DMS 273 treated with DMSO at 0.1 percent for 48 hours (cell line): ENCODE measurements around the gene CHTF18.
"Not testable (repeated sequence)": the region's sequence is repeated elsewhere in the genome, so short reads cannot be mapped to it uniquely, and the experiment has no call there.

ENCODE experiments used
- DNase-seq: peaks from one replicate; lab custom pipeline; 2025; lab: John Stamatoyannopoulos, UW

The CHTF18 gene

DNA sequence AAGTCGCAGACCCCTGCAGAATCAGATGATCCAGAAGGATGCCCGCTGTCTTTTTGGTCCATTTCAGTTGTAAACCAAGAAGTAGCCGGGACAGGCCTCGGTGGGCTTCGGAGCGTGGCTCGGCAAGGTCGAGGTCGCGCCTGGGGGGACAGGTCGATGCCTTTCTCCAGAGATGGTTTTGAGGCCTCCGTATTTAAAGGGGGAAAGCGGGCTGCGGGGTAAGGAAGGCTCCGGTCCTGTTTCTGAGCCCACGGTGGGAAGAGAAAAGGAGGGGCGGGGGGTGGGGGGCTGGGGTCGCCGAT is 19.6 kb downstream of the CHTF18 start:
- no peak for DNase-seq

DNA sequence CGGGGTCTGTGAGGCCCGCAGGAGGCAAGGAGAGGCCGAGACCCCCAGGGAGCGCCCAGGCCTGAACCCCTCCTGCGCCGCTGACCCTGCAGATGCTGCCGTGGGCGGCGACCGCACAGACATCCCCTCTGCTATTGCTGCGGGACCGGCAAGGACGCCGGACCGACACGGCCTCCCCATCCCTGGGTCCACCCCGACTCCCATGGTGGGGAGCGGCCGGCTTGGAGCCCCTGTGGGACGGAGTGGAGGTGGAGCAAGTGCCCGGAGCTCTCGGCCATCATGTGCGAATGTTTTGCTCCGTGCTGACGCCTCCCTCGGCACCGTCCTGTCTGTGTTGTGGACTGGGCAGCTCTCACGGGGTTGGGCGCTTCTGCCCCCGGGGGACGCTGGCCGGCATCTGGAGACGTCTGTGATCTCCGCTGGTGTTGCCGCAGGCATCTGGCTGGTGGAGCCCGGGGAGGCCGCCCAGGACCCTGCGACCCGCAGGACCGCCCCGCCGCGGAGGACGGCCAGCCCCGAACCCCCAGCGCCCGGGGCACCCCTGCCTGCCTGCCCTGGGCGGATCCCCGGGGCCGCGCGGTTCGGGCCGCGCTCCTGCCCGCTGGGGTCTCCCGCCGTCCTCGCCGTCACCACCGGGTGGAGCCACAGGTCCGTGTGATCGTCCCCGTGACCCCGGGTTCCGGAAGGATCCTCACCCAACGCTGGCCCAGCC is 24.9 kb downstream of the CHTF18 start:
- no peak for DNase-seq

DNA sequence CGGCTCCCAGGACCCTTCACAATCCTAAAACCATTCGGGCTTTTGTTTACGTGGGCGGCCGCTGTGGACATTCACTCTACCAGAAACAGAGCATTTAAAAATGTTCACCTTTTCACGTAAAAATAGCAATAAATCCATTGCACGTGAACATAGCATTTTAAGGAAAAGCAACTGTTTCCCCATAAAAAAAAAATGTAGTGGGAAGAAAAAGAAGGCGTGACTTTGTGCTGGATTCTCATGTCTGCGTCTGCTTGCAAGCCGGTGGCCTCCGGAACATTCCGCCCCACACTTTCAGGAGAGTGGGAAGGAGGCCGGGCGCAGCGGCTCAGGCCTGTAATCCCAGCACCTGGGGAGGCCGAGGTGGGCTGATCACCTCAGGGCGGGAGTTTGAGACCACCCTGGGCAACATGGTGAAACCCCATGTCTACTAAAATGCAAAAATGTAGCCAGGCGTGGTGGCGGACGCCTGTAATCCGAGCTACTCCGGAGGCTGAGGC is 25.5 kb downstream of the CHTF18 start:
- DNase-seq = no peak

DNA sequence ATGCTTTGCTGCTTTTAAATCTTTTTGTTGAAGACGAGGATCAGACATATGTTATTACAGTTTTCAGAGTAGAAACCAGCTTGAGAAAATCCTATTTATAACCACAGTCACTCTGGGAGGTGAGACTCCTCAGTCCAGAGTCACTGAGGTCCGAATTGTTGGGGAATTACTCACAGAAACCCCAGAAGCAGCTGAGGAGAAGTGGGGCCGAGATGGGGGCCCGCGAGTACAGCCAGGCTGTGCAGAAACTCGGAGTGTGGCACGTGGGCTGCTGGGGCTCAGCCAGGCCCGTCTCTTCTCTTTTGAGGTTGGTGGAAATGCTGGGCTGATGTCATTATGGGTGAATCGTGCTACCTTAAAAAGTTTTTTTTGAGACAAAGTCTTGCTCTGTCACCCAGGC is 26.6 kb downstream of the CHTF18 start:
- no peak for DNase-seq

DNA sequence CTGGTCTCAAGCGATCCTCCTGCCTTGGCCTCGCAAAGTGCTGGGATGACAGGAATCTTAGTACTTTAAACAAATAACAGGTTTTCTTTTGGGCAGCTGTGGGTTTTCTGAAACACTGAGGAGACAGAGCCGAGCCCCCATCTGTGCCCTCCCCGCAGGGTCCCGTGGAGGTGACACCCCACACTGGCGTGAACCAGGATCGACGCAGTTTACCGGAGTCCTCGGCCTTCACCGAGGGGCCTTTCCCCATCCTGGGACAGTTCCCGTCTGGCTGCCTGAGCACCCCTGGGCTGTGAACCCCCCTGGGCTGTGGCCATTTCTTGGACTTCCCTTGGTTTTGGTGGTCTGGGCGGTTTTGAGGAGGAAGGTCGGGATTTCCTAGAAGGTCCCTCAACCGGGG is 27.4 kb downstream of the CHTF18 start:
- no peak for DNase-seq

DNA sequence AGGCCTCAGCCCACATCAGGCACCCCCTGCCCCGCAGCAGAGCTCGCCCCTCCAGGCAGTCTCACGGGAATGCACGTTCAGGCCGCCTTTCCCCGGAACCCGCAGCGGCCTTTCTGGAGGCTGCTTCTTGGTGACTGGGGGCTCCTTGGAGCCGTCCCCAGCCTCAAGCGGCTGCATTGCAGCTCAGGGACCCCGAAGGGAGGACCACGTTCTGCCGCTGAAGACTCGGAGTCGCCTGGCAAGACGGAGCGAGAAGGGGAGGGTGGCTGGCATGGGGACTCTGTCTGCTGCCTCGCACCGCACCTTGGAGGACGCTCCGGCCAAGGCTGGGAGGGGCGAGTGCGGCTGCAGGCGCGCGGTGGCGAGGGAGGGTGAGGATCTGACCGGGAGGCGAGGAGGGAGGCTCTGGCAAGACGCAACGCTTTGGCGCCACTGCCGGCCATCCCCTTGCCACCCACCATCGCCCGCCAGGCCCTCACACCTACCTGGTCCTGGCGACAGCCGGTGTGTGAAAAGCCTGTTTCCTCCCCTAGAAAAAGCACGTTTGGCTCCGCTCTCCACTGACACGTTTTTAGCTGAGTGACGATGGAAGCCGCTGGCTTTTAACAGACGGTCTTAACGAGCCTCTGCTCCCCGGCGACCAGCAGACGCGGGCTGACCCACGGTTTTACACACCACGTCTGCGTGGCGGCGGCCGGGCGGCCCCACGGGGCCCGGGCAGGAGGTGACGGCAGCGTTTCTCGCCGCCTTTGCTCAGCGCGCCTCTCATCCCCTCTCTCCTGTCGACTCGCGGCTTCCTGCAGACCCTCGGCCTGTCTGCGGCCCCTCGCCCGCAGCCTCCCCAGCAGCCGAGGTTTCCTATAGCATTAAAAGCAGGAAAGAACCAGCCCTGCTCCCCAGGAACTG is 28.8 kb downstream of the CHTF18 start:
- DNase-seq = peak; percentile 14

DNA sequence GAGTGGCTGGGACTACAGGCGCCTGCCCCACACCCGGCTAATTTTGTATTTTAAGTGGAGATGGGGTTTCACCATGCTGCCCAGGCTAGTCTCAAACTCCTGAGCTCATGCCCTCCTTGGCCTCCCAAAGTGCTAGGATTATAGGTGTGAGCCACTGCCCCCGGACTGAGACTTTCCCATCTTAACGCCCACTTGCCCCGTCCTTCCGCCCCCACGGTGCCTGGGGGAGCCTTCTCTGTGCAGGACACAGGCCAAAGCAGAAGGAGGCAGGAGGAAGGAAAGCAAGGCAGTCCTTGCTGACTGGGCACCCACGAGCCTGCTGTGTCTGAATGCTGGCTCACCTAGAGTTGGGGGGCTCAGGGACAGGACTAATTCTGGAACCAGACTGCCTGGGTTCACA is 29.7 kb downstream of the CHTF18 start:
- no peak for DNase-seq

DNA sequence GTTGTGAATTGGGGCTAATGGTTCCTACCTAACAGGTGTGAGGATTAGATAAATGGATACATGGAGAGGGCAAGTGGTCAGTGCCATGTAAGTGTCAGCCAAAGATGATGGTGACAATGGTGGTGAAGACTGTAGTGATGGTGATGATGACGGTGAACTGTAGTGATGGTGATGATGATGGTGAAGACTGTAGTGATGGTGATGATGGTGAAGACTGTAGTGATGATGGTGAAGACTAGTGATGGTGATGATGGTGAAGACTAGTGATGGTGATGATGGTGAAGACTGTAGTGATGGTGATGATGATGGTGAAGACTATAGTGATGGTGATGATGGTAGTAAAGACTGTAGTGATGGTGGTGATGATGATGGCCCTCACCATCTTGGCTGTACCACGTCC is 30.2 kb downstream of the CHTF18 start:
- no peak for DNase-seq

DNA sequence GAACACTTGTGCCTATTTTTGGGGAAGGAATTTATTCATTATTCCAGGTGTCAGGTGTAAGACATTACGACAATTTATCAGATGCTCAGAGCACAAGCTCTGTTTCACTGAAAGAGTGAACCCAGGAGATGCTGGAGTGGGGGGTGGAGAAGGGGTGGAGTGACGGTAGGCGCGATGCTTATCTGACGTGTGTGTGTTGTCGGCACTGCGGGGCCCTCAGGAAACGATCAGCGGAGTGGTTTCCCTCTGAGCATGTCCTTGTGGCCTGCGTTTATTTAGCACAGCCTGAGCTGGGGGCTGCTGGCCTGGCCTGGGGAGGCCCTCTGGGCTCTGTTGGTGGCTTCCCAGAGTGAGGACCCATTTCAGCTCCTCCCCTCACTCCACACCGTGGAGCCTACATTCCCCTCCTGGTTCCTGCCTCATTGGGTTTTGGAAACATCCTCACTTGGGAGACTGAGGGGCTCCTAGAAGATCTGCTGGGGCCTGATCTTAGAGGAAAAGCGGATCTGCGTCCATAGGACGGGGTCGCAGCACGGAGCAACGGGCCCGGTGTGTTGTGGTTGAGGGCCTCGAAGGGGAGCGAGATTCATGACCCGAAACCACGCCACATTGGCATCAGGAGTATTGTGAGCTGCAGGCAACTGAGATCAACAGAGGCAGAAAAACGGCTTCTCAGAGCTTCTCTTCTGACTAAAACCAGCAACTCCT is 31.1 kb downstream of the CHTF18 start:
- DNase-seq = no peak

DNA sequence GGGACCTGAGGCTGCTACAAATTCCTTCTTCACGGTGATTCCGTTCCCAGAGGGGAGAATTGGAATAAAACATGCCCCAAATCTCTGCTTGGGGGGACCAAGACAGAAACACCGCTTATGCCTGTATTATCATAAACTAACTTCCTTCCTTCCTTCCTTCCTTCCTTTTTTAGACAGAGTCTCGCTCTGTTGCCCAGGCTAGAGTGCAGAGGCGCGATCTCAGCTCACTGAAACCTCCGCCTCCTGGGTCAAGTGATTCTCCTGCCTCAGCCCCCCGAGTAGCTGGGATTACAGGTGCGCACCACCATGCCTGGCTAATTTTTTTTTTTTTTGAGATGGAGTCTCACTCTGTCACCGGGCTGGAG is 31.6 kb downstream of the CHTF18 start:
- not testable (repeated sequence) for DNase-seq

DNA sequence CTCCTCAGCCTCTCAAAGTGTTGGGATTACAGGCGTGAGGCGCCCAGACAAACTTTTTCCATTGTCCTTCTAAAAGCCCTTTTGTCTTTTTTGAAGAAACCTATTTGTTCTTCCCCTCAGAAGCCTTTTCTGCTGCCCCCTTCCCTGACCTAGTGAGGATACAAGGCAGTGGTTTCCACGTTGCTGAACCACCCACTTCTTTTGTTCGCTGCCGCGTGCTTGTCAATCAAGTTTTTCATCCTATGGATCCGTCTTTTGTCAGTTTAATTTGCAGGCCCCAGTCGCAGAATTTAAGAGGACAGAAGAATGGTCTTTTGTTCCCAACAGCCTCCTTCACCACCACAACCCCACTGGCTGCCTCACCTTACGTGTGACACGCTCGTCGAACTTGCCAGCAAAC is 32.3 kb downstream of the CHTF18 start:
- DNase-seq = no peak

DNA sequence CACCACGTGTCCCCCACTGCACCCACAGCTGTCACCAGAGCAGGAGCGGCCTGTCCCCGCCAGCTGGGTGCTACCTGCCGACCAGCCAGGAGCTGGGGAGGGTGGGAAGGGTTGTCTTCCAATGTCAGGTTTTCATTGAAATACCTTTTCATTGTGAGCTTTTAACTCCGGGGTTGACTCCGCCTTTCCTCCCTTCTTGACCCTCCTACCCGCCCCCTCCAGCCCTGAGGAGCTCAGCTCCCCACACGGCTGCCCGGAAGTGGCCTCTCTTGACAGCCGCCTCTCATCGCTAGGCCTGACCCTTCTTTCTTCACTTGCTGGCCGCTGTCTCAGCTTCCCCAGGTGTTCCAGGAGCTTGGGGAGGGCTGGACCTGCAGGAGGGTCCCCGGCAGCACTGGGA is 33.3 kb downstream of the CHTF18 start:
- no peak for DNase-seq

DNA sequence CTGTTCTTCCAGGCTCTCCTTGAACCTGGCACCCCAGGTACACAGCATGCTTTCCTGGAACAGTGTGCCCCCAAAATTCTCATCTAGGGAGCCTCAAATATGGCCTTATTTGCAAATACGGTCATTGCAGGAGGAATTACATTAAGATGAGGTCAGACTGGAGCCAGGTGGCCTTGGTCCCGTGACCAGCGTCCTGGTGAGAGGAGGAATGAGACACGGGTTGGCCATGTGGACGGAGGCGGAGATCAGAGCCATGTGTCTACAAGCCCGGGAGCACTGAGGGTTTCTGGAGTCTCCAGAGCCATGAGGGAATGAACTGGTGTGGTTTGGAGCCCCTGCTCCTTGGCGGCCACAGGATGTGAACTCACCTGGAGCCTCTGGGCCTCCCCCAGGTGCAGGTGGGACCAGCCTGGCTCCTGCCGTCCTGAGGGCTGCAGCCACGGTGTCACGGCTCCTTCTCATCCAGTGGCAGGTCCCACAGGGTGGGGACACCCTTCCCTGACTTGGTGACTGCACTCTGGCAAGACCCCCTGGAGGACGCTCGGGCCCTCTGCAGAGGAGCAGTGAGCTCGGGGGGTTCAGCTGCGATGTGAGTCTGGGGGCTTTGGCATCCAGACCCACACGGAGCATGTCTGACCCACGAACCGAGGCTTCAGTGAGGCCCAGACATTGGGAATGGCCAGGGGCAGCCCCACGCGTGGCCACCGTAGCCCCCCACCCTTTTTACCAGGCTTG is 33.9 kb downstream of the CHTF18 start:
- DNase-seq = no peak

DNA sequence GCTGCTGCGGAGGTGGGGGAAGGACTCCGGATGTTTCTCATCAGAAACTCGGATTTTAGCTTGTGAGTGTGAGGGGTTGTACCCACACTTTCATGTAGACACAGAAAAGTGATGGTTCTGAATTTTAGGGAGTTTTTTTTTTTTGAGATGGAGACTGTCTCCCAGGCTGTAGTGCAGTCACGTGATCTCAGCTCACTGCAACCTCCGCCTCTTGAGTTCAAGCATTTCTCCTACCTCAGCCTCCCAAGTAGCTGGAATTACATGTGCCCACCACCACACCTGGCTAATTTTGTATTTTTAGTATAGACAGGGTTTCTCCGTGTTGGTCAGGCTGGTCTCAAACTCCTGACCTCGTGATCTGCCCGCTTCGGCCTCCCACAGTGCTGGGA is 34.5 kb downstream of the CHTF18 start:
- no peak for DNase-seq

DNA sequence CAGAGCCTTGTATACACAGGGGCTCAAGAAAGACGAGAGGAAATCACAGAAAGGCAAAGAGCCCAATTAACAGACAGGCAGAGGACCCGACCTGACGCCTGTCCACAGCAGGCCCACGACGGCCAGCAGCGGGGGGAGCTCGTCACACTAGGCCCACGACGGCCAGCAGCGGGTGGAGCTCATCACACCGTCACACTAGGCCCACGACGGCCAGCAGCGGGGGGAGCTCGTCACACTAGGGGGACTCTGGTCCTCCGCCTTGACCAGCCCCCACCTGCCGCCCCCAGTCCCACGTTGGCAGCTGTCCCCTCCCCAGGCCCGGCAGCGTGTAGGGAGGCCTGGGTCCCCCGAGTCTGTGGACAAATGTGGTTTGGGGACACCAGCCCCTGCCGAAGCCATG is 35.8 kb downstream of the CHTF18 start:
- no peak for DNase-seq

DNA sequence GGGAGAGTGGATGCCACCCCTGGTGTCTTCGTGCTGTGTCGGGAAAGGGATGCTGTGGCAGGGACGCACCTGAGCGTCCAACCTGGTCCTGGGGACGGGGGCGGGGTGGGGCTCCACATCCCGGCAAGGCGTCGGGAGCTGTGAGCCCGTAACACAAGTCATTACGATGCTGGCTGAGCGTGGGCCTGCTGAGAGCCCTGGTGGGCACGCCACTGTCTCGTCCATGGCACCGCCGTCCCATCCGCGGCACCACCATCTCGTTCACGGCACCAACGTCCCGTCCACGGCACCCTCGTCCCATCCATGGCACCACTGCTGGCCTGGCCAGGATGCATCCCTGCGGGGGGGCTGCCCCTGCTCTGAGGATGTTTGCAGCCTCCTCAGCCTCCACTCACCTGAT is 36.2 kb downstream of the CHTF18 start:
- DNase-seq = no peak

DNA sequence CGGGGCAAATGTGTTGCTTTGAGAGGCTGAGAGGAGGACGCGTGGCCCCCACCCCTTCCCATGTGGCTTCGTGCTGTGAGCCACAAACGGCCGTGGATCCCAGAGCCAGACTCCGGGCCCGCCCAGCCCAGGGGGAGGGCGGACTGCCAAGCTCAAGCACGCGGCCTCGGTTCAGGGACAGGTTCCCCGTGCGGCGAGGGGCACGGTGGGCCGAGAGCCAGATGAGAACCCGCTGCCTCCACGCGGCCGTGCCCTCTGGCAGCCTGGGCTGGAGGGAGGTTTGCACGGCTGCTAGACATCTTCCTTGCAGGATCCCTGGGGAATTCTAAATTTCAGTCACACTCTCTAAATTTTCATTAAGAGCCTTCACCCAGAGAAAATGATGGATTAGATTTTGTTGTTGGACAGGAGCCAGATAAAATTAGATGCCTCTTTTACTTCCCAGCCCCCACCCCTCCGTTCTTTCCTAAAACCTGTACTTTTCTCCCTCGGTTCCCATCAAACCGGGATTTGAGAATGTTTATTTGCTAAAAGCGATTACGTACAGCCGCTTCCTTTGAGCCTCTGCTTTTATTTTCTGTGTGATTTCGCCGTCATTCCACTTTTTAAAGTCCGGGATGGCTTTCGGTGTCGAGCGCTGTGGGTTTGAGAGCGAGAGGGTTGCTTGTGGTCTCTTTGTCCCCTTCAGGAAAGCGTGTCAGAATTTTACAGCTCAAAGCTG is 37.1 kb downstream of the CHTF18 start:
- DNase-seq = no peak

DNA sequence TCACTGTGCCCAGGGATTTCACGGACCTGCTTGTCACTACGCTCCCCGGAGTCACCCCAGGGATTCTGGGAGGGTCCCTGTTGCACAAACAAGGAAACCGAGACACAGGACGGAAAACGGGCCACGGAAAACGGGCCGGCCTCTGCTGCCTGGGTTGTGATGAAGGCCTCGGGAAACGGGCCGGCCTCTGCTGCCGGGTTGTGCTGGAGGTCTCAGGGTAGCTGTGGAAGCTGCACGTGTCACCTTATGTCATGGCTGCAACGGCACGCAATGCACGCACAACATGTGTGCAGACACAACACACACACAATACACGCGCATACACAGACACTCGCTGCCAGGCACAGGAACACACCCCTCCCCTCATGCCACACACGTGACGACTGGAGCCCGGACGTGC is 39.1 kb downstream of the CHTF18 start:
- DNase-seq = no peak

DNA sequence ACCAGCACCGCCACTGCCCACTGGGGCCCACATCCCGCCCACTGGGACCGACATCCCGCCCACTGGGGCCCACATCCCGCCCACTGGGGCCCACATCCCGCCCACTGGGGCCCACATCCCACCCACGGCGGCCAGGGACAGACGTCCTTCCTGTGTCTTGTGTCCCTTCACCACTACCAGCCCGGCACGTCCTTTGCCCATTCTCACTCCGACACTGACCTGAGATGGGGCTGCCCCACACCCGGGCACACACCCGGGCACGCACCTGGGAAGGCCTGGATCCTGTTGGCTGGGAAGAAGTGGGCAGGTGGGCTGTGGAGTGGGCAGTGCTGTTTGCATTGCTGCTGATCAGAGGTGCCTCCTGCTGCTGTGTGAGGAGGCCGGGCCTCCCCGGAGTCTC is 40.5 kb downstream of the CHTF18 start:
- no peak for DNase-seq

DNA sequence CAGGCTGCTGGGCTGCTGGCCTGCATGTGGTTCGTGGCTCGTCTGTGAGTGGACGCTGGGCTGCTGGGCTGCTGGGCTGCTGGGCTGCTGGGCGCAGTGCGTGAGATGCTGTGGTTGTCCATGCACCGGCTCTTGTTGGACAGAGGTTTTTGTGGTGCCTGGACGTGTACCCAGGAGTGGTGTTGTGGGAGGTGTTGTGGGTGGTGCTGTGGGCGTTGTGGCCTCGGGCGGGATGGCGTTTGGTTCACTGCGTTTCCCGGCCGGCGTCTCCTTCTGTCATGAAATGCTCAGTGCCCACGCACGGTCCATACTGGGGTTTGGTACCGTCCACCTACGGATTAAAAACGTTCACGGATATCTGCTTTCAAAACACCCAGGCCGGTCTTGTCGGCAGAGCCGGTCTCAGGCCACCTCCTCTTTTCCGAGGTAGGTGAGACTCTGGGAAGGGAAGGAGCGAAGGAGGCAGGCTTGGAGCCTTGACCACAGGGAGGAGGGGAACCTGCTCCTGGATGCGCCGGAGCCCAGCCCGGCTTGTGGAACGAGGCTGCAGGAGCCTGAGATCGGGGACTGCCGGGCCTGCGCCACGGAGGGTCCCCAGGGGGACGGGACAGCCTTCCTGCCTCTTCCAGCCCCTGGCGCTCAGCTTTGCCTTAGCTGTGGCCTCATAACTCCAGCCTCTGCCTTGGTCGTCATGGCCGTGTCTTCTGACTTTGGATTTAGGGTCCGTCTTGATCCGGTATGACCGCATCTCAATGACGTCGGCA is 41.9 kb downstream of the CHTF18 start:
- no peak for DNase-seq
